Neural progenitor cell (in vitro differentiated cells): Measurements from ENCODE around the gene TMEM53. TPM values are rescaled to one million over a fixed set of nuclear protein-coding genes. Genes with fewer than 3 reads are reported as not detected.
A peak's percentile ranks its signal among the peaks of the same experiment; 100 is the strongest.

Source experiments
- DNase-seq: peaks from one replicate; pipeline ENCODE4 v3.0.0-alpha.2; 2016; ENCODE audit warnings: low spot score
- H2AFZ ChIP-seq: fragments of 200-600 bp; sonication (generic); replicated peaks from 2 replicates; pipeline ENCODE4 v1.6.1; 2016; ENCODE audit warnings: antibody characterized with exemption
- H3F3A ChIP-seq: fragments of 200-600 bp; sonication (generic); 2 replicates; pipeline ENCODE4 v1.6.1; 2016; ENCODE audit warnings: antibody characterized with exemption, low read depth
- H3K27ac ChIP-seq: fragments of 200-600 bp; sonication (generic); 2 replicates; pipeline ENCODE4 v1.5.1; 2016; ENCODE audit warnings: mild to moderate bottlenecking
- H3K27me3 ChIP-seq: fragments of 200-600 bp; sonication (generic); 2 replicates; pipeline ENCODE4 v1.6.1; 2016; ENCODE audit warnings: mild to moderate bottlenecking, moderate library complexity
- H3K36me3 ChIP-seq: fragments of 200-600 bp; sonication (generic); 2 replicates; pipeline ENCODE4 v1.5.1; 2016
- H3K4me1 ChIP-seq: fragments of 200-600 bp; sonication (generic); 2 replicates; pipeline ENCODE4 v1.6.1; 2016; ENCODE audit warnings: mixed run types
- H3K4me2 ChIP-seq: fragments of 200-600 bp; sonication (generic); 2 replicates; pipeline ENCODE4 v1.6.1; 2016
- H3K4me3 ChIP-seq: fragments of 200-600 bp; sonication (generic); 2 replicates; pipeline ENCODE4 v1.5.1; 2016
- H3K79me2 ChIP-seq: fragments of 200-600 bp; sonication (generic); 2 replicates; pipeline ENCODE4 v1.6.1; 2016; ENCODE audit warnings: low read depth
- H3K9ac ChIP-seq: fragments of 200-600 bp; sonication (generic); 2 replicates; pipeline ENCODE4 v1.6.1; 2016
- H3K9me3 ChIP-seq: fragments of 200-600 bp; sonication (generic); 2 replicates; pipeline ENCODE4 v1.5.1; 2016; ENCODE audit warnings: low read depth
- H4K20me1 ChIP-seq: fragments of 200-600 bp; sonication (generic); 2 replicates; pipeline ENCODE4 v1.6.1; 2016; ENCODE audit warnings: low read depth
- H3K27ac Mint-ChIP-seq: 3 replicates; pipeline ENCODE4 v1.8.0; 2021; ENCODE audit warnings: mixed read lengths
- H3K27me3 Mint-ChIP-seq: 2 replicates; pipeline ENCODE4 v1.8.0; 2022; ENCODE audit warnings: low read depth, mild to moderate bottlenecking, inconsistent platforms, moderate library complexity, mixed read lengths; ENCODE audit not compliant: insufficient read depth
- H3K36me3 Mint-ChIP-seq: 3 replicates; pipeline ENCODE4 v1.8.0; 2021; ENCODE audit warnings: mixed read lengths
- H3K4me1 Mint-ChIP-seq: 3 replicates; pipeline ENCODE4 v1.8.0; 2021; ENCODE audit warnings: mixed read lengths
- H3K4me3 Mint-ChIP-seq: 3 replicates; pipeline ENCODE4 v1.8.0; 2021; ENCODE audit warnings: mild to moderate bottlenecking, moderate library complexity, mixed read lengths
- H3K9me3 Mint-ChIP-seq: 3 replicates; pipeline ENCODE4 v1.8.0; 2020; ENCODE audit warnings: mixed read lengths
- EZH2 ChIP-seq: fragments of 200-600 bp; sonication (generic); IDR thresholded peaks from 2 replicates; pipeline ENCODE4 v1.6.1; 2017; ENCODE audit warnings: antibody characterized with exemption, mild to moderate bottlenecking, moderate library complexity
- EZH2phosphoT487 ChIP-seq: fragments of 200-600 bp; sonication (generic); IDR thresholded peaks from 2 replicates; pipeline ENCODE4 v1.6.1; 2017; ENCODE audit warnings: antibody characterized with exemption
- total RNA-seq: library from RNA; depleted of rRNA; stranded (reverse); fragments of >200 nt; gene quantifications from 2 replicates; pipeline ENCODE4 v1.2.3, GENCODE V29; 2015; ENCODE audit warnings: low replicate concordance
- TF ChIP-seq, protein P1 (sequence below): fragments of 200-600 bp; sonication (generic); IDR thresholded peaks from 2 replicates; pipeline ENCODE4 v1.5.1; 2017; ENCODE audit warnings: antibody characterized with exemption, mild to moderate bottlenecking

TMEM53 gene
- total RNA-seq, 1 donor from 2014 or later = 5.0 TPM

DNA sequence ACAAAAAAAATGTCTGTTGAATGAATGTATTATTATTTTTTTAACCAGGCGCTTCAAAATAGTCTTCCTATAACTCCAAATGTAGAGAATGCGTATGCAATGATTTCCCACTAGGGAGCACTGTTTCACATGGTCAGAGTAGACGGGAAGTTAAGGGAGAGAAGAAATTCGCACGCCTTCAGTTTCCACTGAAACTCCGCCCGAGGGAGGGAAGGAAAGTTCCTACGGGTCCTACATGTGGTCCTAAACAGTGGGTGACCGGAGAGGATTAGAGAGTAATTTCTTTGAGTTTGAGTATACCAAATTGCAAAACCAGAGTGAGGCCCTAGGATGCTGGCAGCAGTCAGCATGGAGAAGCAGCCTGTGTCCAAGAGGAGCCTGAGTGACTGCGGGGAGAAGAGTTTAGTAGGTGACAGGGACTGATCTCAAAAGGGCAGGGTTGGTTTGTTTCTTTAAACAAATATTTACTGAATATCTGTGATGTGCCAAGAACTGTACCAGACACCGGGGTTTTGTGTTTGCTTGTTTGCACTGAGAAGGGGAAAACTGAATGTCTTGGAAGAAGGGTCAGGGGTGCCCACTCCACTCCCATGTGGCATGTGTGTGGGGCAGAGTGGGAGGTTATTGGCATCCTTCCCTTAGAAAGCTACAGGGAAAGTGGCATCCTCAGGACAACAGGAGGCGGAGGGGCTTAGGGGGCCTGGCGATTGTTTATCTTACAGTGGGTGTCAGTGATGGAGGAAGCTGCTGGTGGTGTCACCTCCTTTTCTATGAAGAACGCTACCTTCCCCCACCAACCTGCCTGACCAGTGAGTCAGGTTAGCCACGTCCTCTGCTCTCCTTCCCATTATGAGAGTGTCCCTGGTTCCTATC, 33.9 kb upstream of the TMEM53 start:
- Histone ChIP-seq H3K4me3 (no peak overlapping the region), H3K27ac (no peak overlapping the region), H3K79me2 (no peaks in the 10 kb centered on the region), H4K20me1 (no peaks in the 10 kb centered on the region), H3K9me3 (no peaks in the 10 kb centered on the region), H2AFZ (peak overlapping the region; percentile 66), H3F3A (no peaks in the 10 kb centered on the region), H3K27me3 (no peaks in the 10 kb centered on the region), H3K4me2 (no peak overlapping the region), H3K9ac (no peak overlapping the region), H3K36me3 (no peaks in the 10 kb centered on the region), H3K4me1 (no peaks in the 10 kb centered on the region)
- H3K27ac Mint-ChIP-seq = no peak overlapping the region
- peaks cover 10% of the 10 kb centered on the region for H3K27me3 Mint-ChIP-seq
- no peaks in the 10 kb centered on the region for H3K4me1 Mint-ChIP-seq
- no peak overlapping the region for H3K4me3 Mint-ChIP-seq
- peak; percentile 48 for DNase-seq
- H3K9me3 Mint-ChIP-seq = peaks cover 10% of the 10 kb centered on the region
- H3K36me3 Mint-ChIP-seq = peaks cover 4% of the 10 kb centered on the region
- TF ChIP-seq EZH2 = no peak
- TF ChIP-seq, protein P1, sequence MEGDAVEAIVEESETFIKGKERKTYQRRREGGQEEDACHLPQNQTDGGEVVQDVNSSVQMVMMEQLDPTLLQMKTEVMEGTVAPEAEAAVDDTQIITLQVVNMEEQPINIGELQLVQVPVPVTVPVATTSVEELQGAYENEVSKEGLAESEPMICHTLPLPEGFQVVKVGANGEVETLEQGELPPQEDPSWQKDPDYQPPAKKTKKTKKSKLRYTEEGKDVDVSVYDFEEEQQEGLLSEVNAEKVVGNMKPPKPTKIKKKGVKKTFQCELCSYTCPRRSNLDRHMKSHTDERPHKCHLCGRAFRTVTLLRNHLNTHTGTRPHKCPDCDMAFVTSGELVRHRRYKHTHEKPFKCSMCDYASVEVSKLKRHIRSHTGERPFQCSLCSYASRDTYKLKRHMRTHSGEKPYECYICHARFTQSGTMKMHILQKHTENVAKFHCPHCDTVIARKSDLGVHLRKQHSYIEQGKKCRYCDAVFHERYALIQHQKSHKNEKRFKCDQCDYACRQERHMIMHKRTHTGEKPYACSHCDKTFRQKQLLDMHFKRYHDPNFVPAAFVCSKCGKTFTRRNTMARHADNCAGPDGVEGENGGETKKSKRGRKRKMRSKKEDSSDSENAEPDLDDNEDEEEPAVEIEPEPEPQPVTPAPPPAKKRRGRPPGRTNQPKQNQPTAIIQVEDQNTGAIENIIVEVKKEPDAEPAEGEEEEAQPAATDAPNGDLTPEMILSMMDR = peak; percentile 64

DNA sequence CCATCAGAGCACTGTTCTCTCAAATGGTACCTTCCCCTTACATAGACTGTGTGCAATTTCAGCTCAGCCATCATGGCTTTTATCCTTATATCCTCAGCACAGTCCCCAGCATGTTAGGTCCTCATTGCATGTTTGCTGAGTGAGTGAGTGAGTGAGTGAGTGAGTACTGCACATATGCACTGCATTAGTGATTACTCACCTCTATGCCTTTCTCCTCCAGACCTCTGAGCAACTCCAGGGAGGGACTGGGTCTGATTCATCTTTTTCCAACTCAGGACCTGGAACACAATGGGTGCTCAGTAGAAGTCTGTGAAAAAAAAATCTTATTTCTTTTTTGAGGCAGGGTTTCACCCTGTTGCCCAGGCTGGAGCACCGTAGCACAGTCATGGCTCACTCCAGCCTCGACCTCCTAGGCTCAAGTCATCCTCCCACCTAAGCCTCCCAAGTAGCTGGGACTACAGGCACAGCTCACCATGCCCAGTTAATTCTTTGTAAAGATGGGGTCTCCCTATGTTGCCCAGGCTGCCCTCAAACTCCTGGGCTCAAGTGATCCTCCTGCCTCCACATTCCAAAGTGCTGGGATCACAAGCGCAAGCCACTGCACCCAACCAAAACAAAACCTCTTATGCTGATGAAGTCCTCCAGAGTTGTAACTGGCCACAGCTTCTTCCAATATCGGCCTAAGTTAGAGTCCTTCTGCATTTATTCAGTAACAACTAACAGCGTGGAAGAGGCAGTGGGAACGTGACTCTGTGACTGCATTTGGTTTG, 33.0 kb upstream of the TMEM53 start:
- Histone ChIP-seq H3K27ac (no peak overlapping the region), H3K4me1 (no peaks in the 10 kb centered on the region), H3K36me3 (no peaks in the 10 kb centered on the region), H3K27me3 (no peaks in the 10 kb centered on the region), H3F3A (no peaks in the 10 kb centered on the region), H3K9me3 (no peaks in the 10 kb centered on the region), H3K4me3 (no peak overlapping the region), H3K79me2 (no peaks in the 10 kb centered on the region), H4K20me1 (no peaks in the 10 kb centered on the region), H2AFZ (no peak overlapping the region), H3K4me2 (no peak overlapping the region), H3K9ac (no peak overlapping the region)
- DNase-seq = no peak
- Mint-ChIP-seq H3K27me3 (peaks cover 10% of the 10 kb centered on the region), H3K9me3 (peaks cover 10% of the 10 kb centered on the region), H3K36me3 (peaks cover 4% of the 10 kb centered on the region), H3K4me1 (no peaks in the 10 kb centered on the region), H3K4me3 (no peak overlapping the region), H3K27ac (no peak overlapping the region)
- TF ChIP-seq EZH2 (no peak), EZH2phosphoT487 (no peak)
- TF ChIP-seq, protein P1 = no peak

DNA sequence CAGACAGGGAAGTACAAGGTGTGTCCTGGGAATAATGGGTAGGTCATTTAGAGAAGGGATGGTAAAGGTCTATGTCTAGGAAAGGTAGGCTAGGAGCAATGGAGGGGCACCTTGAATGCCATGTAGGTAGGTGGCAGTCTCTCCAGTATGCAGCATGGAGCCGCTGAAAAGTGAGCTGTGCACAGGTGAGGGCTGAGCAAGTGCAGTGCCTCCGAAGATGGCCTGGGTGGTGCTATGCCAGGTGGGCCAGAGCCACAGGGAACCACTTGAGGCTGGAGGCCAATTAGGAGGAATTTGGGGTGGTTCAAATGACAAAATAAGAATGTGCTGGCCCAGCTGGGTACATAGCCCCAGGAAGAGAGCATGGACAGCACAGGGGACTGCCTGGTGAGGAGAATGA, 31.7 kb upstream of the TMEM53 start:
- H3K9ac ChIP-seq = no peak overlapping the region
- Mint-ChIP-seq H3K27ac (no peak overlapping the region), H3K27me3 (peaks cover 12% of the 10 kb centered on the region), H3K4me1 (peaks cover 2% of the 10 kb centered on the region), H3K4me3 (no peak overlapping the region), H3K36me3 (peaks cover 4% of the 10 kb centered on the region), H3K9me3 (peaks cover 10% of the 10 kb centered on the region)
- H3K4me3 ChIP-seq = no peak overlapping the region
- H3F3A ChIP-seq = no peaks in the 10 kb centered on the region
- no peaks in the 10 kb centered on the region for H3K36me3 ChIP-seq
- no peak for DNase-seq
- no peaks in the 10 kb centered on the region for H3K79me2 ChIP-seq
- H4K20me1 ChIP-seq = no peaks in the 10 kb centered on the region
- TF ChIP-seq EZH2phosphoT487 (no peak), EZH2 (no peak)
- TF ChIP-seq, protein P1 = no peak
- no peaks in the 10 kb centered on the region for H3K4me1 ChIP-seq
- no peak overlapping the region for H2AFZ ChIP-seq
- no peaks in the 10 kb centered on the region for H3K9me3 ChIP-seq
- H3K4me2 ChIP-seq = no peak overlapping the region
- H3K27me3 ChIP-seq = no peaks in the 10 kb centered on the region
- no peak overlapping the region for H3K27ac ChIP-seq
